GM18870 (cell line): ENCODE data around the gene MYH6.

Experiments
- ATAC-seq: cut with Tn5 transposase; IDR thresholded peaks from one replicate; pipeline ENCODE4 v1.9.1; 2021; ENCODE audit warnings: moderate library complexity; ENCODE audit not compliant: unreplicated experiment

Gene MYH6

GRCh38 chr14:23339506-23340268, 68.4 kb downstream of the MYH6 start:
- no peak for ATAC-seq

GRCh38 chr14:23335623-23336022, 72.5 kb downstream of the MYH6 start:
- no peak for ATAC-seq
